K562 (cell line): Measurements from ENCODE around the gene DNAJB14.

Experiments used
- CTCF ChIP-seq, 3 experiments: IDR thresholded peaks in 2 of 3; conservative IDR thresholded peaks in 1 of 3; 2 replicates each; pipeline ENCODE4 v1.5.1; 2011 to 2012; ENCODE audit warnings: low read length in 3 of 3, mild to moderate bottlenecking in 3 of 3, control low read depth in 2 of 3, improper control_type of control experiment in 1 of 3, inconsistent platforms in 1 of 3, low read depth in 1 of 3, mixed read lengths in 1 of 3, moderate library complexity in 1 of 3; ENCODE audit not compliant: insufficient read depth in 2 of 3
- PATZ1 ChIP-seq: fragments of 250-450 bp; sonication (Bioruptor Pico); IDR thresholded peaks from 2 replicates; pipeline ENCODE4 v1.5.0; 2020; ENCODE audit warnings: mild to moderate bottlenecking, borderline replicate concordance

GRCh38 chr4:99876946-99877345 lies 69.5 kb downstream of the DNAJB14 start:
- TF ChIP-seq PATZ1: no peak
- TF ChIP-seq CTCF (IDR thresholded peaks at IDR 0.05 in 2 of 3, conservative IDR thresholded peaks at IDR 0.05 in 1 of 3; ENCODE audit: insufficient read depth in 2 of 3, low read depth in 1 of 3, low read length in 3 of 3): no peak
